ENCODE results near the gene OPN5.

The OPN5 gene

DNA sequence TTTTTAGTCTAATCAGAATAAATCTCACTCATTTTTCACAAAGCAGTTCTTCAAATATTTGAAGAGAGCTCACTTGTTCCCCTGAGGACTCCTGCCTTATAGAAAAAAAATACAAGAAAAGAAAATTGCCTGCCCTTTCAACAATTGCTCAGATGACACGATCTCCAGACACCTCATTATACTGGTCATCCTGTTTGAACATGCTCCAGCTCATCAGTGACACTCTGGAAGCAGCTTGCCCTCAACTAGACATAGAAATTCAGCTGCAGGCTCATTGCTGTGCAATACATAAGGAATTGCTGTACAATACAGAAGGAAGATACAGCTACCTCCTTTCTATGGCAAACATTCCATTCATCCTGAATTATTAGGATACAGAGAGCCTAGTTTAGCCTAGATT lies 73.1 kb downstream of the OPN5 start:
- DNase-seq (ENCODE audit: low read depth in 2 of 2, low spot score in 1 of 2): no peak

DNA sequence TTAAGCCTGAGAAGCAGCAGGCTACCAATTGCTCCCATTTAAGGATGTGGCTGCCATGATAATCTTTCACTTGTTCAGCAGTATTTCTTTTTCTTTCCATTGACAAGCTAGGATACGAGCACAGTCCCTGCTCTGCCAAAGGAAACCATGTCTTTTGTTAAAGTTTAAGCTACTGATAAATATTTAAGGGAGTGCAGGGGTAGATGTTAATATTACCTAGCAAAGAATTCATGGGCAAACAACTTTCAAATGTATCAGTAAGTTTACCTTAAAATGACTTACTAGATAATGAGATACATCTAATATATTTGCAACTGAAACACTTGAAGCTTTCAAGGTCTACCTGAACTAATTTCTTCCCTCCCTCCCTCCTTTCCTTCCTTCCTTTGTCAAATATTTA lies 77.3 kb downstream of the OPN5 start:
- DNase-seq (ENCODE audit: low read depth in 2 of 2, low spot score in 1 of 2): no peak

DNA sequence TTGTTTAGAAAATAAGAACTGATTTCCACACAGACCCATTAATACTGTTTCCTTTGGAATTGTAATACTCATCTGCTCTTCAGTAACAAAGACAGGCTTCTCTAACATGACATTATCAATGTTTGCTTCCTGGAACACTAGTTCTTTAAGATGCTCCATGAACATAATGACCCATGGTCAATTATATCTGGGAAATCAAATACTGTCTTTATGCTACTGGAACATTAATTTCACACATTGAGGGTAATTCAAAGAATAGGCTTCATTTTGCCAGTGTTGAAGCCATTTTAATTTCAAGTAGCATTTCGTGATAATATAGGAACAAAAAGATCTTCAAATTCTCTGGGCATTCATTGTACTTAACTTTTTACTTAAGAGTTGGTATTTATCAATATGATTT lies 80.9 kb downstream of the OPN5 start:
- no peak for DNase-seq (ENCODE audit: low read depth in 2 of 2, low spot score in 1 of 2)

DNA sequence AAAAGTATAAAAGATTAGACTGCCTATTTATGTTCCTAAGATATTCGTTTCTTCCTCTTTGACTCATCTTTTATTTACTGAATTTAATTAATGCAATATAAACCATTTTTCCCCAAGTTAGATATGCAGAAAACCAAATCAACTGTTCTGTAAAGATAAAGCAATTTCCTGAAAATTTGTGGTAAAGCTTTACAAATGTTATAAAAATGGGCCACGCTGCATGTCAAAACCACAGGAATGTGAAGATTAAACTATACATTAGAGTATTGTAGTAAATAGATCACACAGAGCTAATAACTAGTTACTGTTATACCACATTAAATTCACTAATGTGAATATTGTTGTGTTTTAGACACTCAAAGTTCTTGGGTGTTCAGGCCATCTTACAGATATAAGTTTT lies 83.4 kb downstream of the OPN5 start:
- DNase-seq (ENCODE audit: low read depth in 2 of 2, low spot score in 1 of 2): no peak

DNA sequence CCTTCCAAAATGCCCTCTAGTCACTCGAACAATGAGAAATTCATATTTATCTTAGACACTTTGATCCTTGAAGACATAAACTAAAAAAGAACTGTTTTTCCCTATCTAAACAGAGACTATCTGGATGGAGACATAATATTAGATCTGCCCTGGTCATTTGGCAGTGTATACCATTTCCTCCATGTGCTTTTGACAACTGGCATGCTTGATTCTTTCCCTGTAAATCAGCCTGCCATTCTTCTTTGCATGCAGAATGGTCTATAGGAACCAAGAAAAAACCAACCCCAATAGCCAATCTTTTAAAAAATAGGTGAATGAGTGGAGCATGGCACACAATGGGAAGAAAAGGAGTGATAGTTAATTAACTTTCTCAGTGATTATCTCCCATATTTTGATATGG lies 93.8 kb downstream of the OPN5 start:
- no peak for DNase-seq (ENCODE audit: low read depth in 2 of 2, low spot score in 1 of 2)

Data from stimulated activated CD8-positive, alpha-beta memory T cell treated with anti-CD3 and anti-CD28 coated beads, Interleukin-4, amount 100 ng/mL, for 1 hour (primary cell).